ENCODE results near the gene SLC20A1. TPM values are rescaled to one million over a fixed set of nuclear protein-coding genes. Genes with fewer than 3 reads are reported as not detected.
"Not testable (repeated sequence)": the region's sequence is repeated elsewhere in the genome, so short reads cannot be mapped to it uniquely, and the experiment has no call there.

The SLC20A1 gene
- total RNA-seq, 1 donor from 2014 or later, result 34.9 TPM

DNA sequence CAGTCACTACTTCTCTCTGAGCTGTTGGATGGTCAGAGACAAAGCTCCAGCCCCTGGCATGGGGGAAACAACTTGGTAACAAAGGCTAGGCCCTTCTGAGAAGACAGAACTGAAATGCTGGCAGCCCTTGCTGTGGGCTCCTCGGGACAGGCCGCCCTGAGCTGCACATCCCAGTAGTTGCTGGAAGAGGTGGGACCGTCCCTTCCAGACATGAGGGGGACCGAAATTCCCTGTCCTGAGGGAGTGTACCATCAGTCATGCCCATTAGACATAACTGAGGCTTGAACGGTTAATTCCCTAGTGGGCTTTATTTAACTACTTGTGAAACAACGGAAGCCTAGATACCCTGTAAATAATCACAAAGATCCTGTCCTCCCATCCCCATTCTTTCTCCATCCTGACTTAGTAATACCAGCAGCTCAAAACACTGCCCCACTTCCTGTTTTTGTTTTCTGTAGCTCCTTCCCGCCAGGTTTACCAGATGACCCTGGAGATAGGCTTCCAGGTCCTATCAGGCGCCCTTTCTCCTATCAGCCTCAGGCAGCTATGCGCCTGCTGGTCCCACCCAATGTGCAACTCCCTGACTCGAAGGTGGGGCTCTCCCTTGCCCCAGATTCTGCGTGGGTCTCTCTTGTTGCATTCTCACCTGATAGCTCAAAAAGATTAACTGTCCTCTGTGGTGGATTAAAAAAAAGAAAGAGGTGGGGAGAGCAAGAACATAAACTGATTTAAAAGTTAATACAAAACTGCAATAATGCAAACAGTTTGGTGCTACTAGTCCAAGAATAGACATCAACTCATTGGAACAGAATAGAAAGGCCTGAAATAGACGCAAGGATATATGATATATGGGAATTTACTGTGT is 38.0 kb downstream of the SLC20A1 start:
- DNase-seq, result no peak

DNA sequence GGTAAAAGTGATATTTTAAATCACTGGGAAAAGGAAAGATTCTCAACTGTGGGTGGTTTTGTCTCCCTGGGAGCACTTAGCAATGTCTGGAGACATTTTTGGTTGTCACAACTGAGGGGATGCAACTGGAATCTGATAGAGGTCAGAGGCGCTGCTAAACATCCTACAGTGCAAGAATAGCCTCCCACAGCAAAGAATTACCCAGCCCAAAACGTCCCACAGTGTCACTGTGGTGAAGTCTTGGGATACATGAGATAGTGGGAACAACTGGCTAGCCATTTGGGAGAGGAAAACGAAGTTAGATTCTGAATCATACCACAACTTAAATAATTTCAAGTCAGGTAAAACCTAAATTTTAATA is 38.7 kb downstream of the SLC20A1 start:
- DNase-seq, result no peak

DNA sequence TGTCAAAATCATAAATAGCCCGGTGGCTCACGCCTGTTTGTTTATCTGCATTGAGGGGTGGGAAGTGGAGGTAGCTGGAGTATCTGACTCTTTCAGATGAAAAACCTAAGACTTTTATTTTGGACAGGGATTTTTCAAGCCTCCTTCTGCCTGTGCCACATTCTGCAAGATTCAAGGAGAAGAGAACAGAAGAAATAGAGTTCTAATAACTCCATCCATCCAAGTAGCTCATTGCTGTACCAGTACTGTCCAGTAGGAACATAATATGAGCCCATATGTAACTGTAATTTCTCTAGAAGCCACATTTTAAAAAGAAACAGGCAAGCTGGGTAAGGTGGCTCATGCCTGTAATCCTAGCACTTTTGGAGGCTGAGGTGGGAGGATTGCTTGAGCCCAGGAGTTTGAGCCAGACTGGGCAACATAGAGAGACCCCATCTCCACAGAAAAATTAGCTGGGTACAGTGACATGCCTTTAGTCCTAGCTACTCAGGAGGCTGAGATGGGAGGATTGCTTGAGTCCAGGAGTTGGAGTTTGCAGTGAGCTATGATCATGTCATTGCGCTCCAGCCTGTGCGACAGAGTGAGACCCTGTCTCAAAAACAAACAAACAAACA is 39.6 kb downstream of the SLC20A1 start:
- DNase-seq, result no peak

DNA sequence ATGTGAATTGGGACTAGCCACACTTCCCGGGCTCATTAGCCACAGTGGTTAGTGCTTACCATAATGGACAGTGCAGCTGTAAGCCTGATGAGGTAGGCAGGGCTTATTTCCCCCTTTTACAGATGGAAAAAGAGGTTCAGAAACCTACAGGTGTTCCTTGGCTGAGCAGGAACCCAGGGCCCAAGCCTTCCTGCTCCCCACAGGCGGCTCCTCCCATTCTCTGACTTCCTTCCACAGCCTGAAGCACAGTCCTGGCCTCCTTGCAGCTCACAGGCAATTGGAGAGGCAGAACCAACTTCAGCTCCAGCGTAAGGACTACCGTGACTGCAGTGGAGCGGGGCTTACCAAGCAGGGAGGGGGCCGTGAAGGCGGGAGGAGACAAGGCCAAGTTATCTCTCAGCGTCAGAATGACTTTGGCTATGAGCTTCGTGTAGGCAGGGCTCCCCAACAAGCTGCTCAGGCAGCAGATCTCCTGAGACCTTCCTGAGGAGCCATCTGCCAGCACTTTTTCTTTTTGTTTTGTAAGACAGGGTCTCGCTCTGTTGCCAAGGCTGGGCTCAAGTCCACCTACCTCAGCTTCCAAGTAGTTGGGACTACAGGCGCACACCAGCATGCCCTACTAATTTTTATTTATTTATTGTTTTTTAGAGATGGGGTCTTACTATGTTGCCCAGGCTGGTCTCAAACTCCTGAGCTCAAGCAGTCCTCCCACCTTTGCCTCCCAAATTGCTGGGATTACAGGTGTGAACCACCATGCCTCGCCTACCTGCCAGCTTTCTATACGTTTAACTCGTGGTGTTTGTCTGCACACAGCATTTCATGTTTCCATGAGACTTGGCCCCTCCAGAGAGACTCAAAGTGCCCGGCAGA is 40.8 kb downstream of the SLC20A1 start:
- DNase-seq, result no peak

DNA sequence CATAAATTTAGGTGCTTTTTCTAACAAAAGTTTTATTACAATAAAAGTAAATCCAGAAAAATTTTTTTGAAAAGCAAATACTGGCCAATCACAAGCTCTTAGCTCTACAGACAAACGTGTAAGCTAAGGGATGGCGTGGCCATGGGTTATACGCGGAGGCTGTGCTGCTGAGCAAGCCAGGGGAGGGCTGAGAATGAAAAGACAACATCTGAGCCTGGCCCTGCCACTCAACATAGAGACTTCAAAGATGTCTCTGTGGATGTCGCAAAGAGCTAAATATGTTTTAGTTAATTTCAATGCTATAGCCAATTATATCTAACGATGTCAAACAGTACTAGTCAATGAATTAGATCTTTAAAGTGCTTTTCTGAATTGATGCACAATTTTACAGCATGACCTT is 41.8 kb downstream of the SLC20A1 start:
- no peak for DNase-seq

DNA sequence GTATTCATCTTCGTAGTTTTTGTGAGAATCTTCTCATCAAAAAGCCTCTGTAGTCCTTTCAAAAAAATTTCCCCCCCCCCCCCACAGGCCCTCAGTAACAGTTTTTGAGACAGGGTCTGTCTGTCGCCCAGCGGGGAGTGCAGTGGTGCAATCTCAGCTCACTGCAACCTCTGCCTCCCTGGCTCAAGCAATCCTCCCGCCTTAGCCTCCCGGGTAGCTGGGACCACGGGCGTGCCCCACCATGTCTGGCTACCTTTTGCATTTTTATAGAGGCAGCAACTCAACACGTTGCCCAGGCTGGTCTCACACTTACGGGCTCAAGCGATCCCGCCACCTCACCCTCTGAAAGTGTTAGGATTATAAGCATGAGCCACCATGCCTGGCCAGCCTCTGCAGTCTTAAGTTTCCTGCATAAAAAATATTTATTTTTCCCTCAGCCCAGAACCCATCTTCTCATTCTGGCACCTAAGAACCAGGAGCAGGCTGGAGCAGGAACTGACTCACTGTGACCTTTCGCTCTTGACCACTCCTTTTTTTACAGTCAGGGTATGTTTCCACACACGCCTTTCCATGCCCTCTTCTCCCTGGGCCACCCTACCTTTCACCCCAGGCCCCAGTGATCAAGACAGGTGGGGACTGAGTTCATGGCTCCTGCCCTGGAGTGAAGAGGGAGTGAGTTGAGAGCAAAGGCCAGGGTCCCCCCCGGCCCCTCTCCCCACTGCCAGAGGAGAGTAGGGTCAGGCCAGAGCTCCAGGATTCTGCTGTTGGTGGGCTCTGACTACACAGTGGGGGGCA is 42.5 kb downstream of the SLC20A1 start:
- DNase-seq, result no peak

DNA sequence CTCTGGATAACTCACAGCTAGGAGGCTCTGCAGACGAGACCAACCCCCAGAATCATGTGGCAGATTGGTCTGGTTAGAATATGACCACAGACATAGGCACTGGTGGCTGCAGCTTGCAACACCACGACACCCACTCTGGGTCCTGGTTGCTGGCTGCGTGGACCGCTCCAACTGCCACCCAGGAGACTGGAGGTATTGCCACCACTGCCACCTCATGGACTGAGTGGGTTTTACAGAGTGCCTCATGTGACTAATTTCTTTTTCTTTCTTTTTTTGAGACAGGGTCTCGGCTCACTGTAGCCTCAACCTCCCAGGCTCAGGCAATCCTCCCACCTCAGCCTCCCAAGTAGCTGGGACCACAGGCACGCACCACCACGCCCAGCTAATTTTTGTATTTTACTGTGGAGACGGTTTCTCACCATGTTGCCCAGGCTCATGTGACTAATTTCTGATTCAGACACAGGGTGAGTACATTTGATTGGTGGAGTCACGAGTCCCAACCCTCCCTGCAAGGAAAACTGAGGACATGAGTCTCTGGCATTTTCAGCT is 45.2 kb downstream of the SLC20A1 start:
- no peak for DNase-seq

DNA sequence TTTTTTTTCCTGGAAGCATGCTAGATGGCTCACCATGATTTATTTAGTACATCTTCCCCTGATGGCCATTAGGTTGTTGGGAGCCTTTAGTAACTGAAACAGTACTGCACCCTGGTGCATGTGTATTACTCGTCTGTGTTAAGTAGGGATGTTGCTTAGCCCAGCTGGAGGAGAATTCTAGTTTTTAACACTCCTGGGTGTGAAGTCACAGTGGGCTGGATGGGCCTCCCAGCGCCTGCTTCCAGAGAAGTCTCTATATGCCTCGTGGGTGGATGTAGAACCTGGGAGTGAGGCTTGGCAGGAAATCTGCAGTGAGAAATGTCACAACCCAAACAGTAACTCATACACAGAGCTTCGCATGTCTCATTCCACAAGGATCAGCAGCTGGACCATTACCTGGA is 46.1 kb downstream of the SLC20A1 start:
- DNase-seq, result no peak

DNA sequence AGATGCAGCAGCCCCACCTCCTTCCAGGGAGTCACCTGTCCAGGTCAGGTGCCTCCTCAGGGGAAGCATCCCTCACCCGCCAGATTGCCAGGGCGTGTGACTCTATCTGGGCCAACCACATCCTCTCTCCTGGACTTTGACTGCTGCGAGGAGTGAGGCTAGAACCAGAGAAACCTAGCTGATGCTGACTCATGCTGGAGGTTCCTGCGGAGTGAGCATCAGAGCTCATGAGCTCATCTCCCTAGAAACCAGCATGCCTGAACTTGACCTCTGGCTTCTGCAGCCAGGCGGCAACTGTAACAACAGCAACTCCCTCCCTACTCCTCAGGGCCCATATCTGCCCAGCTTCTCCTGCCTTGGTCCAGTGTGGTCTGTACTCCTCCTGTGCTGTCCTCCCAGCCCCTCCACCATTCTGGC is 46.8 kb downstream of the SLC20A1 start:
- peak; percentile 7 for DNase-seq

DNA sequence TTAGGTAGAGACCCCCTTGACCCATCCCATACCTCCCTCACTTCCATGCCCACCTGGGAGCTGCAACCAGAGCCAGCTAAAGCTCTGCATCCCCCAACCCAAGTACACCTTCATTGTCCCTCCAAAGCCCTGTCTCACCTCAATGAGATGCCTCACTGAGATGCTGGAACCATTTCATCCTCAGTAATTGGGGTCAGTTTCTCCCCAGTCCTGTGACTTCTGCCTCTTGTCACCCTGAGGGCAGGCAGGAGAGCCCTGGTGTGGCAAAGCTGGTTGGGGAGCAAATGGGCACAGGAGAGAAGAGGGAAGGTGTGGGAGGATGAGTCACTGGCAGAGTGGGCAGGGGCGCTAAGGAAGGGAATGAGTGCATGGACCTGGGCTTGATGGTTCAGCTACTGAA is 47.2 kb downstream of the SLC20A1 start:
- no peak for DNase-seq

DNA sequence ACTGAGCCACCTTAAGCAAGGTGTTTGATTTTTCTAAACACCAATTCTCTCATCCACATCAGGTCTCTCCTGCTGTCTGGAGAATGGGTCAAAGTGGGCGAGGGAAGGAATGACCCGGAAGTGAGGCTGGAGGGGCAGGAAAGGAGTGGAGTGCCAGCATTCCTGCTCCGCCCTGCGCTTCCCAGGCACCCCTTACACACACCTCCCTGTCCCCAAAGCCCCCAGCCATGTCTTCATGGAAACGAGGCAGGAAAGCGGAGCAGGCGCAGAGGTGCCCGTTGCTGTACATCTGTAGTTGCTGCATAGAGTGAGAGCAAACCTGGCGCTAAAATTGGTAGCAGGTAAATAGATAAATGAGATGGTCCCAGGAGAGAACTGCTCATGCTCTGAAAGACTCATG is 47.9 kb downstream of the SLC20A1 start:
- DNase-seq, result no peak

DNA sequence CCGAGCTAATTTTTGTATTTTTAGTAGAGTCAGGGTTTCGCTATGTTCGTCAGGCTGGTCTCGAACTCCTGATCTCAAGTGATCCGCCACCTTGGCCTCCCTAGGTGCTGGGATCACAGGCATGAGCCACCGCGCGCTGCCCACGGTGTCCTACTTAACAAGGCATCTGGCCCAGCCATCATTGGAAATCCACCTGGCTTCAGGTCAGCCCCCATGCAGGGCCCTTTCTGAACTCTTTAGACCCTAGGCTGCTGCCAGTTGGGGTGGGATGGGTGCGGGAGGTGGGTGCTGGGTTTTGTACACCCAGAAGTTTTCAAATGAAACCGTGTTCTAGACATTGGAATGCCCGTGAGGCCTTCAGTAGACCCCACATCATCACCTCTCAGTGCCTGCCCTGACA is 48.4 kb downstream of the SLC20A1 start:
- DNase-seq, result no peak

DNA sequence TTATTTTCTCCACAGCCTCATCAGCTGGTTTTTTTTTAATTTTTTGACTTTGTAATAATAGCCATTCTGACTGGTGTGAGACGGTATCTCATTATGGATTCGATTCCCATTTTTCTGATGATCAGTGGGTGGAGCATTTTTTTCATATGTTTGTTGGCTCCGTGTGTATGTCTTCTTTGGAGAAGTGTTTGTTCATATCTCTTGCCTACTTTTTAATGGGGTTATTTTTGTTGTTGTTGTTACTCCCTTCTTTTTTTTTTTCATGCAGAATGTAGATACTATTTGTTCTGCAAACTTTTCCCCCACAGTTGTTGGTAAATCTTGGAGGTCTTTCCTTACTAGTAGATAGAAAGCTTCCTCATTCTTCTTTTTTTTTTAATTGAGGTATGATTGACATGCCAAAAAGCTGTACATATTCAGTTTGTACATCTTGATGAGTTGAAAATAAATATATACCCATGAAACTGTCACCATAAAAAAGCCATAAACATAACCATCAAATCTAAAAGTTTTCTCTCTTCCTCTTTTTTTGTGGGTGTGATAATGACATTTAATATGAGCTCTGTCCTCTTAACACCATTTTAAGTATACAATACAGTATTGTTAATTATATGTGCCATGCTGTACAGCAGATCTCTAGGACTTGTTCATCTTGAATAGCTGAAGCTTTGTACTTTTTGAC is 53.2 kb downstream of the SLC20A1 start:
- DNase-seq, result no peak

DNA sequence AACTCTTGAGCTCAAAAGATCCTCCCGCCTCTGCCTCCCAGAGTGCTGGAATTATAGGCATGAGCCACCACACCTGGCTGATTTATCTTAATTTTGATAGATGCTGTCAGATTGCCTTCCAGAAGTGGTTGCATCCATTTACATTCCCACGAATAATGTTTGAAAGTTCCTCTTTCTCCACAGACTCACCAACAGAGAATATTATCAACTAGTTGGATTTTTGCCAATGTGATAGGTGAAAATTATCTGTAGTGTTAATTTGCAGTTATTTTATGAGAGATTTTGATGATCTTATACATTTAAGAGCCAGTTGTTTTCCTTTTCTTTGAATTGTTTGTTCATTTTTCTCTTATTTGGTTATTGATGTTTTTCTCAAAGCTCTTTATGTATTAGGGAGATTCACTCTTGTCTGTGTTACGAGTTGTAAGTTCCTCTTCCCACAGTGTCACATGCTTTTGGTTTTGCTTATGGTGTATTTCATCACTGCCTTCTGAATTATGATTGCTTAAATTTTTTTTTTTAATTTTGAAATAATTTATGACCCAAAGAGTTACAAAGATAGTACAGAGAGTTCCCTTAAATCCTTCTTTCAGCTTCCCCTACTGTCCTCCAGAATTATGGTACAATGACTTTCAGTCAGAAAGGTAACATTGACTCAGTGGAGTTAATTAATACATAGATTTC is 54.4 kb downstream of the SLC20A1 start:
- DNase-seq, result no peak

DNA sequence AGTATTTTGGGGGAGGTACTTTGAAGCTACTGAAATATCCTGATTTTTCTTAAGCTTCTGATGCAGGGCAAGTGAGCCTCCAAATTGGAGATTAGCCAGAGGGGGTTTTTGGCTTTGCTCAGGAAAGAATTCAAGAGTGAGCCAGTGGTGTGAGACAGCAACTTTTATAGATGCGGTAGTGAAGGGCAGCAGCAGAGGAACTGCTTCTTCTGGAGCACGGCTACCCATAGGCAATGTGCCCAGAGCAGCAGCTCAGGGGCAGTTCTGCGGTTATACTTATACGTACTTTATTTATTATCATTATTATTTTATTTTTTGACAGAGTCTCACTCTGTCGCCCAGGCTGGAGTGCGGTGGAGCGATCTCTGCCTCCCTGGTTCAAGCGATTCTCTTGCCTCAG is 55.3 kb downstream of the SLC20A1 start:
- no peak for DNase-seq

DNA sequence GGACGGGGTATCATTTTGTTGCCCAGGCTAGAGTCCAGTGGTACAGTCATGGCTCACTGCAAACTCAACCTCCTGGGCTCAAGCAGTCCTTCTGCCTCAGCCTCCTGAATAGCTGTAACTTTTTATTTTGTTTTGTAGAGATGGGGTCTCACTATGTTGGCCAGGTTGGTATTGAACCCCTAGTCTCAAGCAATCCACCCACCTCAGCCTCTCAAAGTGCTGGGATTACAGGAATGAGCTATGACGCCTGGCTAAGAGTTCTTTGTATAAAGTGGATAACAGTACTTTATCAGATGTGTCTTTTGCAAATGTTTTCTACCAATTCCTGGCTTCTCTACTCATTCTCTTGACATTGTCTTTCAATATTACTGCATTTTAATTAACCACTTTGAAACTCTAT is 57.9 kb downstream of the SLC20A1 start:
- DNase-seq, result no peak

DNA sequence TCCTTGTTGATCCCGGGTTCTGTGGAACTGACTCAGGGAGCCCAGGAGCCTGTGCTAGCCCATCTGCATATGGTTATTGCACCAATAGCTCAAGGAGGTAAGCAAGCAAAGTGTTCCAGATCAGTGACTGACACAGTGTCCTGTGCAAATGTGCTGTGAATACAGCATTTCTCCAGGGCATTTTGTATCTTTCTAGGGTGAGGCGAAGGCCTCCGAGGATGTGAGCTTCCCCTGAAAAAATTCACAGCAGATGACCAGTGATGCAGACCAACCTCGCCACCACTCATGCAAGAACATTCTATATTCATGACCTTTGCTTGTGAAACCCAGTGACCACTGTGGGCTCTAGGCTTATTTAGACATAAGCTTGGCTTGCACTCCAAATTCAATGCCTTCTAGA is 59.8 kb downstream of the SLC20A1 start:
- DNase-seq, result no peak

DNA sequence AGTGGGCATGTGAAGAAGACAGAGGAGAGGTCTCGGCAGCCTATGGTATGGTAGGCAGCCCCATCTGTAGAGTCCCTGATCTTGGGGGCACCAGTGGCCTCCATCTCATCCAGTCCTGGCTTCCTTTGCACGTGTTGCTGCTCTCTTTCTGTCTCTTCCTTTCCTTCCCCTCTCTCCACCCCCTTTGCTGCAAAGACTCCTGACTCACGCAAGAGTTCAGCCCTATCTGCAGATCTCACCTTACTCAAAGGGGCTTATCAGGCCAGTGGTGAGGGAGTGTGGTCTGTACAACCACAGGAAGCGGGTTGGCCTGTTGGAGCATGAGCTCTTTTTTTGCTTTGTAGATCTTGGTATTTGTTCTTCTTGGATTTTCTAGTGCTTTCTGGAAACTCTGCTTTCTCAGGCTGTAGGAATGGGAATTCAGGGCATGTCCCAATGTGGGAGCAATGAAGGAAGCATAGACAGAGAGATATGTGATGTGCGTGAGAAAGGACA is 60.5 kb downstream of the SLC20A1 start:
- DNase-seq, result no peak

DNA sequence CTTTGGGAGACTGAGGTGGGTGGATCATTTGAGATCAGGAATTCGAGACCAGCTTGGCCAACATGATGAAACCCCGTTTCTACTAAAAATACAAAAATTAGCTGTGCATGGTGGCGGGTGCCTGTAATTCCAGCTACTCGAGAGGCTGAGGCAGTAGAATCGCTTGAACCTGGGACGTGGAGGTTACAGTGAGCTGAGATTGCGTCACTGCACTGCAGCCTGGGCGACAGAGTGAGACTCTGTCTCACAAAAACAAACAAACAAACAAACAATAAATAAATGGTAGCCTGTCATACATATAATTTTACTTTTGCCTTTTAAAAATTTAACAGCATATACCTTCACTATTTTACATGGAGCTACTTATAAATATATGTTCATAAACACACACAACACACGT is 61.2 kb downstream of the SLC20A1 start:
- not testable (repeated sequence) for DNase-seq

DNA sequence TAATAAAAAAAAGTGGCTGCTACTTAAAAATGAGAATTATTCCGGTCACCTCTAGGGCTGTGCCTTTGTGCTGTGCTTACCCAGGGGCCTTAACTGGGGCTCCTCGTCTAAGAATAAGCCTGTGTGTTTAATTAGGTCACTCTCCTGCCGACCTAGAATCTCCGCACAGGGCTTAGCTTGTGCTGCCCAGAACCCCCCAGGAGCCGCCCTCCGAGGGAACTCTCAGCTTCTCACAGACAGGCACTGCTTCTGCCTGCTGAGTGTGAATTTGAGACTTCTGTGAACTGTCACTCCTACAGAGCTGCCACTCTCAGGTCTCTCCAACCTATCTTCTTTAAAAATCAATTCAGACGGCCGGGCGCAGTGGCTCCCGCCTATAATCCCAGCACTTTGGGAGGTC is 63.2 kb downstream of the SLC20A1 start:
- no peak for DNase-seq

DNA sequence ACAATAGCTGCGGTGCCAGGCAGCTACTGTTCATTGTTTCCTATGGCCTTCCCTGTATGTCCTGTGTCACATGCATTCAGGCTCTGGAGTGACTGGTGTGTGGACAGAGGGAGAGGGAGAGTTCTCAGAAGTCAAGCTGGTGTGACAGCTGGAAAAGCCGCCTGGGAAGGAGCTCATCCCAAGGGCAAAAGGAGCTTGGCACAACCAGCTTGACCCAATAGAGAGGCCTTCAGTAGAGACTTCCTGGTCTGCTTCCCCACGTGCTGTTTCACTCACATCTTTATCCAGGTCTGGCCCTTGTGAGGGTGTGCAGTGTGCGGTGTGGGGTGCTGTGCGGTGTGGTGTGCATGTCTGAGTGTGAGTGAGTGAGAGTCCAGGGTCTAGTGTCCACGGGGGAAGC is 64.0 kb downstream of the SLC20A1 start:
- no peak for DNase-seq

Data from skin of body (tissue), 2 donors.